A673 (cell line): ENCODE measurements around the gene MRPS14. TPM values are rescaled to one million over a fixed set of nuclear protein-coding genes. Genes with fewer than 3 reads are reported as not detected.

Experiments
- Bru-seq: library from RNA; stranded (reverse); fragments of 400-500 nt; gene quantifications from one replicate; lab custom pipeline; 2021; lab: Mats Ljungman, UMichigan
- BruChase-seq, 2 experiments: library from RNA; stranded (reverse); fragments of 400-500 nt; gene quantifications; one replicate each; lab custom pipeline; 2021; lab: Mats Ljungman, UMichigan
- BruUV-seq: library from RNA; stranded (reverse); fragments of 400-500 nt; replicated peaks from 2 replicates; lab custom pipeline; 2021; lab: Mats Ljungman, UMichigan
- CTCF ChIA-PET: fragments of 300-600 bp; sonication (Branson Sonifier 250); formaldehyde crosslinking; loops from one replicate; lab custom pipeline; 2022; ENCODE audit warnings: antibody characterized with exemption; lab: Charles Lee
- POLR2A ChIA-PET: fragments of 300-600 bp; sonication (Branson Sonifier 250); formaldehyde crosslinking; loops from one replicate; lab custom pipeline; 2022; ENCODE audit warnings: antibody characterized with exemption; ENCODE audit not compliant: low non-redundant PET; lab: Charles Lee
- DNase-seq: peaks from one replicate; pipeline ENCODE4 v3.0.0-alpha.2; 2015; ENCODE audit warnings: low spot score
- H3K27ac ChIP-seq: fragments of 200-600 bp; sonication (generic); 2 replicates; pipeline ENCODE4 v1.5.1; 2016; ENCODE audit warnings: mixed run types, low read depth, mild to moderate bottlenecking, mixed read lengths, antibody characterized with exemption, low read length; ENCODE audit not compliant: poor library complexity, severe bottlenecking
- H3K27me3 ChIP-seq: fragments of 200-600 bp; sonication (generic); replicated peaks from 2 replicates; pipeline ENCODE4 v1.6.1; 2017; ENCODE audit warnings: mixed run types, low read depth, mild to moderate bottlenecking, mixed read lengths, antibody characterized with exemption, low read length; ENCODE audit not compliant: insufficient read depth, poor library complexity
- H3K36me3 ChIP-seq: fragments of 200-600 bp; sonication (generic); 2 replicates; pipeline ENCODE4 v1.6.1; 2016; ENCODE audit warnings: mixed run types, mild to moderate bottlenecking, mixed read lengths, antibody characterized with exemption, low read length; ENCODE audit not compliant: insufficient read depth, poor library complexity, severe bottlenecking
- H3K4me1 ChIP-seq: fragments of 200-600 bp; sonication (generic); 2 replicates; pipeline ENCODE4 v1.6.1; 2017; ENCODE audit warnings: mixed run types, mild to moderate bottlenecking, mixed read lengths, antibody characterized with exemption, low read length; ENCODE audit not compliant: insufficient read depth, poor library complexity, severe bottlenecking
- H3K4me3 ChIP-seq: fragments of 200-600 bp; sonication (generic); 2 replicates; pipeline ENCODE4 v1.5.1; 2016; ENCODE audit warnings: low read depth, mixed run types, mild to moderate bottlenecking, mixed read lengths, low read length; ENCODE audit not compliant: poor library complexity, severe bottlenecking
- H3K9me3 ChIP-seq: fragments of 200-600 bp; sonication (generic); 2 replicates; pipeline ENCODE4 v1.6.1; 2016; ENCODE audit warnings: mixed run types, low read depth, mild to moderate bottlenecking, mixed read lengths, antibody characterized with exemption, low read length; ENCODE audit not compliant: poor library complexity, severe bottlenecking
- EZH2 ChIP-seq: fragments of 200-600 bp; sonication (generic); IDR thresholded peaks from 2 replicates; pipeline ENCODE4 v1.6.1; 2017; ENCODE audit warnings: borderline replicate concordance, low read depth, mild to moderate bottlenecking, mixed read lengths, antibody characterized with exemption, low read length; ENCODE audit not compliant: poor library complexity, severe bottlenecking
- intact Hi-C: fragments of 100-400 bp; cut with micrococcal nuclease; formaldehyde crosslinking; loops from one replicate; pipeline ENCODE4 v1.10.0; 2022; ENCODE audit not compliant: unreplicated experiment
- long read RNA-seq: library from polyadenylated mRNA; stranded (forward); transcript quantifications from one replicate; pipeline ENCODE4 v2.0.0, GENCODE V29; 2022
- total RNA-seq: library from RNA; stranded (reverse); gene quantifications from 2 replicates; pipeline ENCODE4 v1.2.3, GENCODE V29; 2021
- TF ChIP-seq, protein P1 (sequence below): fragments of 300-800, 200-600 bp; sonication (generic); conservative IDR thresholded peaks from 2 replicates; pipeline ENCODE4 v1.5.1; 2017; ENCODE audit warnings: low read depth, mild to moderate bottlenecking, antibody characterized with exemption, low read length, moderate library complexity, mixed read lengths

Gene MRPS14
- 39.6 and 40.1 TPM in 2 replicates for total RNA-seq
- Bru-seq, nascent RNA = percentile 83 among the genes with signal in this experiment
- BruChase-seq, experiment 1, labeled RNA remaining after a 2-hour chase = percentile 72 among the genes with signal in this experiment
- BruChase-seq, experiment 2, labeled RNA remaining after a 6-hour chase = percentile 78 among the genes with signal in this experiment
- long read RNA-seq, transcript MRPS14-201 (3 exons, 910 nt) = minor isoform, 5 of 122 reads
- long read RNA-seq, transcript MRPS14-202 (3 exons, 2,115 nt) = major isoform, 102 of 122 reads
- long read RNA-seq, partial matches to known transcripts = 2 of 122 reads
- long read RNA-seq, other reads (novel, unspliced or antisense) = 13 of 122 reads

DNA sequence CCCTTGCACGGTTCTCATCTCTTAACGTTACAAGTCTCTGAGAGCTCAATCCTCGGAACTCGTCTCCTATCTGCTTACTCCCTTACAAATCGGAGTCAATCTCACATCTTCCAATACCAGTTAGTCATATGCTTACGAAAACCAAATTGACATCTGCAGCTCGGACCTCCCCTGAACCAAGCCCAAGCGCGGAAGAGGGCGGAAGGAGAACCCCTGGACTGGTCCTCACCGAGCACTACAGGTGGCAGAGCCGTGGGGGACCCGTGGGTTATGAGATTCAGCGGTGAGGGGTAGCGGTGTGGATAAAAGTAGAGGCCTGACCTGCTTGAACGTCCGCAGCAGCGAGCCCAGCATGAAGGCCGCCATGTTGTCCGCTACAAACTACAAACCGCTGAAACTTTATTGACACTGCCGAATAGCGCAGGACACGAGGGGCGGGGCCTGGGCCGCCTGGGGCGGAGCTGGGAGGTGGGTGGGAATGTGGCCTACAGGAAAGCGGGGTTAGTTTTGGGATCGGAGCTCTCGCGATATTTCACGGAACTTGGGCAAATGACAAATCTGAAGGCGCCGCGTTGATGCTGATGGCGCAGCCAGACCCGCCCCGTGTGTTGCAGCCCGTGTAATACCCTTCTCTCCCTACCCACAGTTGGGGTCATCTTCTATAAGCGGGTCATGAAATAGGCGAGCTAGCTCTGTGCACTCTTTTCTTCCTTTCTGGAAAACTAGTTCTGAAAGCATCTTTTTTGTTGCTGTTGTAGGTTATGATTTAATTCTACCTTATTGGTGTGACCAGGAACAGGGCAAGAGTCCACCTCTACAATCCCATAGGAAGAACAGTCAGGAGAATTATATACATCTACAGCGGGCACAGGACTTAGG, at the start of gene MRPS14:
Gene MRPS14 (minus strand): TSS at position 383 of the 879 bp plus-strand sequence. CDS start 17 bp downstream, at position 366.
- H3K27ac ChIP-seq = peak within 1 kb of the TSS; percentile 85
- TF ChIP-seq, protein P1, sequence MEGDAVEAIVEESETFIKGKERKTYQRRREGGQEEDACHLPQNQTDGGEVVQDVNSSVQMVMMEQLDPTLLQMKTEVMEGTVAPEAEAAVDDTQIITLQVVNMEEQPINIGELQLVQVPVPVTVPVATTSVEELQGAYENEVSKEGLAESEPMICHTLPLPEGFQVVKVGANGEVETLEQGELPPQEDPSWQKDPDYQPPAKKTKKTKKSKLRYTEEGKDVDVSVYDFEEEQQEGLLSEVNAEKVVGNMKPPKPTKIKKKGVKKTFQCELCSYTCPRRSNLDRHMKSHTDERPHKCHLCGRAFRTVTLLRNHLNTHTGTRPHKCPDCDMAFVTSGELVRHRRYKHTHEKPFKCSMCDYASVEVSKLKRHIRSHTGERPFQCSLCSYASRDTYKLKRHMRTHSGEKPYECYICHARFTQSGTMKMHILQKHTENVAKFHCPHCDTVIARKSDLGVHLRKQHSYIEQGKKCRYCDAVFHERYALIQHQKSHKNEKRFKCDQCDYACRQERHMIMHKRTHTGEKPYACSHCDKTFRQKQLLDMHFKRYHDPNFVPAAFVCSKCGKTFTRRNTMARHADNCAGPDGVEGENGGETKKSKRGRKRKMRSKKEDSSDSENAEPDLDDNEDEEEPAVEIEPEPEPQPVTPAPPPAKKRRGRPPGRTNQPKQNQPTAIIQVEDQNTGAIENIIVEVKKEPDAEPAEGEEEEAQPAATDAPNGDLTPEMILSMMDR = no peak
- H3K27me3 ChIP-seq = no peaks in the 10 kb centered on the region
- intact Hi-C loops = no loop called here
- ChIA-PET POLR2A (interaction anchor here (0.6 kb wide), 1 partner anchor 134 kb away, joined by 15 read pairs; no protein-coding TSS in a partner anchor), CTCF (interaction anchor here (1.2 kb wide), 1 partner anchor 102 kb away, joined by 5 read pairs; no protein-coding TSS in a partner anchor)
- DNase-seq = peak; percentile 97
- H3K4me3 ChIP-seq = peak within 1 kb of the TSS; percentile 96
- no peaks in the 10 kb centered on the region for H3K4me1 ChIP-seq
- BruUV-seq = TSS peak; percentile 82
- H3K36me3 ChIP-seq = no peaks in the 10 kb centered on the region
- H3K9me3 ChIP-seq = no peaks in the 10 kb centered on the region

DNA sequence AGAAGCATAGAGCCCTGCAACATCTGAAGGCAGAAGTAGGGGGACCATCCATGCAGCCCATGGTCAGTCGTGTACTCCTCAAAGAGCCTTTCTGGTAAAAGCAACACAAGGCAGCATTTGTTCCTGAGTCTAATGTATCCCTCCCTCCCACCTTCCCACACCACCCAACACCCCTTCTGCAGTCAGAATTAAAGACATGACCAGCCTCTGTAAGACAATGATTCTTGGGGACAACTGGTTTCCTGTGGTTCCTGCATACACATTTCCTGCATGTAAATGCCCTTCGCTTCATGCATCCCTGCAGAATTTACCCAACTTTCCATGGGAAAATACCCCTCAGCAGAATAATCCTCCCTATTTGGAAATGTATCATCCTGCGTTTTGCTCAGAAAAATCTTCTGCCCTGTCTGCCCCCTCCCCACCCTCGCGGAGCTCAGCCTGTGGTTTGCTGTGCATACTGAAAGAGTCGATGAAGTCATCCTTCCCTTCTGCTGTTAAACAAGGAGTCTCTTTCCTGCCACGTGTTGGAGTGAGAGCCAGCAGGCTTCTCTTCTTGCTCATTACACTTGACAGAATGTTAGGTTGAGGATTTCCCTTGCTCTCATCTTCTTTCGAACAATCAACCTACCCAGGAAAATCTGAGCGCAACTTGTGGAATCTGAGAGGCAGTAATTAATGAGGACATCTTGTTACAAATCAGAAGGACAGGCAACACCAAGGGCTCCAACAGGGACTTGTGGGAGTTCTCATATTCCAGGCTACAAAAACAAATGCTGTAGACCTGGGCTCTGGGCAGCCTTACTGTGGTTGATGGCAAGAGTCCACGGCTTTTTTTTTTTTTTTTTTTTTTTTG, 49.1 kb upstream of the MRPS14 start:
- Histone ChIP-seq H3K9me3 (no peaks in the 10 kb centered on the region), H3K4me3 (no peak overlapping the region), H3K36me3 (no peaks in the 10 kb centered on the region), H3K4me1 (peaks cover 4% of the 10 kb centered on the region), H3K27ac (no peak overlapping the region), H3K27me3 (no peaks in the 10 kb centered on the region)
- POLR2A ChIA-PET = no interaction called here
- intact Hi-C loops = no loop called here
- CTCF ChIA-PET = no interaction called here
- TF ChIP-seq EZH2 = no peak
- TF ChIP-seq, protein P1 = no peak
- BruUV-seq = no TSS peak
- peak; percentile 61 for DNase-seq
